Smooth muscle cell of the coronary artery (primary cell): ENCODE data around the gene ATP13A4. TPM values are rescaled to one million over a fixed set of nuclear protein-coding genes. Genes with fewer than 3 reads are reported as not detected.

Experiments used
- total RNA-seq: library from RNA; depleted of rRNA; stranded (reverse); fragments of >200 nt; gene quantifications from 2 replicates; pipeline ENCODE4 v1.2.3, GENCODE V29; 2014; ENCODE audit warnings: low replicate concordance

The ATP13A4 gene
- 0.23 TPM in 2 replicates for total RNA-seq

DNA sequence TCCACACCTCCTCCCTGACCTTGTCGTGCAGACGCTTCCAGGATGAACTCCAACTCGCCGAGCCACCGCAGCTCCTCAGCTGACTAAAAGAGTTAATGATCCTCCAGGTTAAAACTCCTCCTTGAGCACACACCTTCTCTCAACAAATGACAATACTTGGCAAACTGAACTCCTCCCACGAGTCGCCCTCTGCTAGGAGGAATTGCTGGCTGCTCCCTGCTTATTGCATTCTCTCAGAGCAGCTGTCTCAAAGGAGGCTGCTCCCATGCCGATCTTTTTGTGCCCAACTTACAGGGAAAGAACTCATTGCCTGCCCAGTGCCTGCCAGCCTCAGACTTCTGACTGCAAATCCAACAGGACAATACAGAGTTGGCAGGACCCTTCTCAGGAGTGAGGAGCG, at the start of gene ATP13A4:
TSS of gene ATP13A4 (minus strand) at position 85 of the 400 bp plus-strand sequence. CDS start 96 bp downstream, outside the sequence.

GRCh38 chr3:193592841-193593667, 38.4 kb upstream of the ATP13A4 start, which contains the start of gene OPA1:
Gene OPA1, plus strand, starts transcription at chr3:193593208. Its CDS starts 170 bp downstream, at chr3:193593378.

GRCh38 chr3:193378706-193379105, 176.0 kb downstream of the ATP13A4 start, which contains the start of gene ATP13A5:
Gene ATP13A5, minus strand, starts transcription at chr3:193378753. Its CDS starts 28 bp downstream, at chr3:193378725.

Other genes with a start within 250 kb of the ATP13A4 start
- not detected in 2 replicates for gene ATP13A5, start 176.1 kb downstream of the ATP13A4 start, total RNA-seq
- 58.9 and 62.5 TPM in 2 replicates for gene OPA1, start 38.3 kb upstream of the ATP13A4 start, total RNA-seq